ENCODE data around the gene ANGPT4. TPM values are rescaled to one million over a fixed set of nuclear protein-coding genes. Genes with fewer than 3 reads are reported as not detected.

ANGPT4 gene
- polyA plus RNA-seq, 1 experiment: not detected

DNA sequence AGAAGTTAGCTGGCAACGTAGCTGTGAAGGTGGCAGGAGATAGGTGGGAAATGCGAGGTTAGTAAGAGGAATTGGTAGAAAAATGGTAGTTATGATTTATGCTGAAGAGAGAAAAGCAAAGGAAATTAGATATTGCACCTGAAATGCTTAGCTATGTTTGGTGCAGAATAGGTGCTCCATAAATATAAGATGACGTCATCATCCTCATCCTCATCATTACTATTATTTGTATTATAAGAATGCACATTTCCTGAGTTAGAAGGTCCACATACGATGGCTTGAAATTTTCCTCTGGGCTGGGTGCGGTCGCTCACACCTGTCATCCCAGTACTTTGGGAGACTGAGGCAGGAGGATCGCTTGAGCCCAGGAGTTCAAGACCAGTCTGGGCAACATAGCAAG, 39.5 kb upstream of the ANGPT4 start:
- Histone ChIP-seq H3K4me3 (ENCODE audit: low read depth, low read length) (no peak overlapping the region), H3K36me3 (ENCODE audit: control insufficient read depth, insufficient read depth, low read length) (no peaks in the 10 kb centered on the region), H3K27me3 (ENCODE audit: control insufficient read depth, insufficient read depth, low read length) (peaks cover 2% of the 10 kb centered on the region; the same call in 1 of the 2 replicates)
- POLR2A ChIA-PET: no interaction called here
- no peak for TF ChIP-seq CTCF (IDR thresholded peaks at IDR 0.05; ENCODE audit: insufficient read depth, low read depth, low read length)
- CTCF ChIA-PET: interaction anchor here (0.6 to 9.7 kb wide), 32 partner anchors 9 to 251 kb away, joined by 3 to 318 read pairs (median 5); partner anchors contain the start of gene FAM110A
- no peak for DNase-seq (ENCODE audit: low read depth)

DNA sequence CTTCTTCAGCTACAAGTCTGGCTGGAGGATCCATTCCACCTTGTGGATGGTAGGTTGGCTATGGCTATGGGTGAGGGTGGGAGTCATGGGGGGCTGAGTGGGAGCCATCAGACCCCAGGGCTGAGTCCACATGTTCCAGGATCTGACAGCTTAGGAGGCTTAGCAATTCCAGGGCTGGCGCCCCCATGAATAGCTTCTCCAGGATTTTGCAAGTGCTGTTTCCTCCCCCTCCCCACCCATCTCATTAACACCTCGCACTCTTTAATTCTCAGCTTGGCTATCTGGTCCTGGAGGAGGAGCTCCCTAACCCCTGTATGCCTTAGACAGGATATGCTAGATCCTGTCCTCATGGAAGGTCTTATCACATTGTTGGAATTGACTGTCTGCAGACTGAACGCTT, 39.0 kb upstream of the ANGPT4 start:
- no peak overlapping the region for H3K4me3 ChIP-seq (ENCODE audit: low read depth, low read length)
- no peak for DNase-seq (ENCODE audit: low read depth)
- CTCF ChIA-PET: interaction anchor here (0.6 to 9.7 kb wide), 14 partner anchors 8 to 152 kb away, joined by 3 to 318 read pairs (median 11); partner anchors contain the start of gene FAM110A
- no peaks in the 10 kb centered on the region for H3K36me3 ChIP-seq (ENCODE audit: control insufficient read depth, insufficient read depth, low read length)
- POLR2A ChIA-PET: no interaction called here
- peaks cover 2% of the 10 kb centered on the region; the same call in 1 of the 2 replicates for H3K27me3 ChIP-seq (ENCODE audit: control insufficient read depth, insufficient read depth, low read length)
- no peak for TF ChIP-seq CTCF (IDR thresholded peaks at IDR 0.05; ENCODE audit: insufficient read depth, low read depth, low read length)

- ChIA-PET CTCF (interaction anchor here (1.2 to 9.7 kb wide), 2 partner anchors 137 to 154 kb away, joined by 4 to 318 read pairs; no protein-coding TSS in a partner anchor), POLR2A (no interaction called here)
- no peaks in the 10 kb centered on the region for H3K36me3 ChIP-seq (ENCODE audit: control insufficient read depth, insufficient read depth, low read length)
- no peak for DNase-seq (ENCODE audit: low read depth)
- H3K4me3 ChIP-seq (ENCODE audit: low read depth, low read length): no peak overlapping the region
- TF ChIP-seq CTCF (IDR thresholded peaks at IDR 0.05; ENCODE audit: insufficient read depth, low read depth, low read length): peak; percentile 51
- no peaks in the 10 kb centered on the region for H3K27me3 ChIP-seq (ENCODE audit: control insufficient read depth, insufficient read depth, low read length)
Measured at GRCh38 chr20:953742-954141, 37.6 kb upstream of the ANGPT4 start.

GRCh38 chr20:952196-952795, 36.2 kb upstream of the ANGPT4 start:
- CTCF ChIA-PET: interaction anchor here (1.2 to 9.7 kb wide), 2 partner anchors 135 to 156 kb away, joined by 4 to 318 read pairs; no protein-coding TSS in a partner anchor
- no peak for DNase-seq (ENCODE audit: low read depth)
- TF ChIP-seq CTCF (IDR thresholded peaks at IDR 0.05; ENCODE audit: insufficient read depth, low read depth, low read length): no peak

DNA sequence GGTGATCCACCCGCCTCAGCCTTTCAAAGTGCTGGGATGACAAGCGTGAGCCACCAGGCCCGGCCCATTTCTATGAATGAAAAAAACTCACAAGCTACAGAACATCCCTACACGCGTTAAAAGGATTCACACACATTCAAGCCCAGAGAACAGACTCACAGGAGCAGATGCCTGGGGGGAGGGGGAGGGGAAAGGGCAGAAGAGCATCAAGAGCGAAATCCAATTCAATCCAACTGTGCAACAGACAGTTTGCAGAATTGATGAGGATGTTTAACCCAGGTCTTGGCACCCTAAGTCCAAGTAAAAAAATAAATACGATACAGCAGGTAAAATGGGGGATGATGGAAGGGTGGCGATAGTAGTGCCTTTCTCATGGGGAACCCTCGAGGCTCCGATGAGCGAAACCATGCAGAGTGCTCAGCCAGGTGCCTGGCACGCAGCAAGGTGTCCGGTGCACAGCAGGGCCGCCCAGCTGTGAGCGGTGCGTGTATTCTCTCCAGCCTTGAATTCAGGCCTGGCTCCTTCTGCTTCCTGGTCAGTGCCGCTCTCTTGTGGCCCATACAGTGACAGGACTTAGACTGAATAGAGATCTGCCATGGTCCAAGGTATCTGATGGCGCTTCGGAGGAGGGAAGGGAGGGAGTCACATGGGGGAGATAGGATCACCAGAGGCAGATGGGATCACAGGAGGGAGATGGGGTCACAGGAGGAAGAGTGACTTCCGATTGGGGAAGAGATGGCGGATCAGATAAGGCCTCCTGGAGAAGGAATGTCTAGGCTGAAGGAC, 35.4 kb upstream of the ANGPT4 start:
- POLR2A ChIA-PET: no interaction called here
- CTCF ChIA-PET: interaction anchor here (9.7 kb wide), 1 partner anchor 134 kb away, joined by 318 read pairs; no protein-coding TSS in a partner anchor
- TF ChIP-seq CTCF (IDR thresholded peaks at IDR 0.05; ENCODE audit: insufficient read depth, low read depth, low read length): no peak

More at GRCh38 chr20:952196-952795, 36.2 kb upstream of the ANGPT4 start:
- Histone ChIP-seq H3K27me3 (ENCODE audit: control insufficient read depth, insufficient read depth, low read length) (no peaks in the 10 kb centered on the region), H3K36me3 (ENCODE audit: control insufficient read depth, insufficient read depth, low read length) (no peaks in the 10 kb centered on the region), H3K4me3 (ENCODE audit: low read depth, low read length) (no peak overlapping the region)
- POLR2A ChIA-PET: no interaction called here

More for the DNA sequence above, 35.4 kb upstream of the ANGPT4 start:
- no peaks in the 10 kb centered on the region for H3K36me3 ChIP-seq (ENCODE audit: control insufficient read depth, insufficient read depth, low read length)
- no peak for DNase-seq (ENCODE audit: low read depth)
- no peaks in the 10 kb centered on the region for H3K27me3 ChIP-seq (ENCODE audit: control insufficient read depth, insufficient read depth, low read length)
- H3K4me3 ChIP-seq (ENCODE audit: low read depth, low read length): no peak overlapping the region
